HL-60 (cell line): ENCODE measurements around the gene SDHC.

Experiments
- DNase-seq, 2 experiments: peaks; one replicate each; pipeline ENCODE4 v3.0.0-alpha.2; 2010 to 2020; ENCODE audit warnings: low read depth in 1 of 2, low spot score in 1 of 2
- H3K27ac ChIP-seq: fragments of 250-450 bp; sonication (Bioruptor Pico); replicated peaks from 2 replicates; pipeline ENCODE4 v1.5.1; 2020; ENCODE audit warnings: mild to moderate bottlenecking, moderate library complexity
- H3K27me3 ChIP-seq: fragments of 250-450 bp; sonication (Bioruptor Pico); 2 replicates; pipeline ENCODE4 v1.5.1; 2021; ENCODE audit warnings: mild to moderate bottlenecking, moderate library complexity; ENCODE audit not compliant: insufficient read depth, poor library complexity, severe bottlenecking
- H3K4me3 ChIP-seq: replicated peaks from 2 replicates; pipeline ENCODE4 v1.5.1; 2011; ENCODE audit warnings: mild to moderate bottlenecking, control low read depth, low read length; ENCODE audit not compliant: insufficient read depth
- CTCF ChIP-seq: IDR thresholded peaks from one replicate; pipeline ENCODE4 v1.5.1; 2011; ENCODE audit warnings: low read length, control low read depth, inconsistent platforms; ENCODE audit not compliant: insufficient read depth
- GABPA ChIP-seq: IDR thresholded peaks from 2 replicates; pipeline ENCODE4 v1.6.1; 2012; ENCODE audit warnings: low read depth
- POLR2AphosphoS5 ChIP-seq: IDR thresholded peaks from 2 replicates; pipeline ENCODE4 v1.6.1; 2012; ENCODE audit warnings: low read depth
- REST ChIP-seq: IDR thresholded peaks from 2 replicates; pipeline ENCODE4 v1.6.1; 2012; ENCODE audit warnings: low read depth; ENCODE audit not compliant: insufficient replicate concordance
- SPI1 ChIP-seq: IDR thresholded peaks from 2 replicates; pipeline ENCODE4 v1.6.1; 2012; ENCODE audit warnings: low read depth, mild to moderate bottlenecking, borderline replicate concordance

Gene SDHC

GRCh38 chr1:161350671-161351070, 36.5 kb downstream of the SDHC start:
- H3K27ac ChIP-seq = no peak overlapping the region
- TF ChIP-seq GABPA (no peak), REST (no peak), CTCF (no peak), POLR2AphosphoS5 (no peak), SPI1 (no peak)
- no peaks in the 10 kb centered on the region for H3K27me3 ChIP-seq
- no peak for DNase-seq
- no peak overlapping the region for H3K4me3 ChIP-seq

- H3K27ac ChIP-seq = no peak overlapping the region
Measured at GRCh38 chr1:161351482-161351881, 37.3 kb downstream of the SDHC start.

GRCh38 chr1:161357073-161357472, 42.9 kb downstream of the SDHC start:
- Histone ChIP-seq H3K27ac (no peak overlapping the region), H3K27me3 (no peaks in the 10 kb centered on the region), H3K4me3 (no peak overlapping the region)
- DNase-seq = no peak
- TF ChIP-seq POLR2AphosphoS5 (no peak), SPI1 (no peak)

More at GRCh38 chr1:161351482-161351881, 37.3 kb downstream of the SDHC start:
- Histone ChIP-seq H3K4me3 (no peak overlapping the region), H3K27me3 (no peaks in the 10 kb centered on the region)
- DNase-seq = peak in 1 of 2 experiments; percentile 16
- TF ChIP-seq CTCF (no peak), POLR2AphosphoS5 (no peak), SPI1 (no peak), GABPA (no peak), REST (no peak)

- no peak for TF ChIP-seq GABPA
- no peaks in the 10 kb centered on the region for H3K27me3 ChIP-seq
- no peak for DNase-seq
- H3K4me3 ChIP-seq = no peak overlapping the region
- H3K27ac ChIP-seq = no peak overlapping the region
Measured at GRCh38 chr1:161359291-161359690, 45.1 kb downstream of the SDHC start.

GRCh38 chr1:161364332-161364731, 50.2 kb downstream of the SDHC start:
- Histone ChIP-seq H3K27ac (no peak overlapping the region), H3K27me3 (no peaks in the 10 kb centered on the region), H3K4me3 (no peak overlapping the region)
- no peak for DNase-seq
- TF ChIP-seq REST = no peak
- no peak for TF ChIP-seq CTCF
- TF ChIP-seq POLR2AphosphoS5 = no peak
- no peak for TF ChIP-seq GABPA
- no peak for TF ChIP-seq SPI1
